Stimulated activated CD8-positive, alpha-beta memory T cell treated with anti-CD3 and anti-CD28 coated beads, Interleukin-15, amount 100 ng/mL, for 24 hours (primary cell): ENCODE results near the gene MAP3K20.
"Not testable (repeated sequence)": the region's sequence is repeated elsewhere in the genome, so short reads cannot be mapped to it uniquely, and the experiment has no call there.

Experiments
- DNase-seq: peaks from one replicate; pipeline ENCODE4 v3.0.0-alpha.2; 2020; ENCODE audit warnings: low read depth

The MAP3K20 gene

DNA sequence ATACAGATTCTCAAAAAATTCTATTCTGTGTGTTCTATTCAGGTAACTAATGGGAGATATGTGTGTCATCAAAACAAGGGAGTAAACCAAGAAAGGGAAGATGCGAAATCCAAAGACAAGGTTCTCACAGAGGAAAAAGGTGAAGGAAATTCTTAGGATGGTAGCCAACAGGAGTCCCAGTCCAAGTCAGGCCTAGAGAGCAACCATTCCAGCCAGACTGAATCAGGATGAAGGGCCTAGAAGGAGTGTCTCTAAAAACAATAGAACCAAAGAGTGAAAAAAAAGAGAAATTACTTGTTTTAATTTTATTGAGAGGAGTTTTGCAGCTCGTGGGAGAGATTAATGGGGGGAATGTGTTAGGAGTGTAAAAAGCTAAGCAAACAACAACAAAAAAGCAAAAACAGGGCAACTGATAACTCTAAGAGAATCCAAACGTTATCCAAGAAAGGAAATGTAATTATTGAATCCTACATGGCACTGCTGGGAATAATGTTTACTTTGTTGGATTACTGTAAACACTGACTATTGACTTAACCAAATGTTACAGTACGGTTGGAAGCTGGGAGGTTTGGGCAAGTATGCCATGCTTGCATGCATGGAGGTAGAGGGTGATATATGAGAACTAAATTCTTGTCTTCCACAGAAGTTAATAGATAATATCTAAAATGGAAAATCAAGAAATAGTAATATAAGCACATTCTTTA lies 12.3 kb downstream of the MAP3K20 start:
- no peak for DNase-seq

- DNase-seq, result no peak
These were observed 14.7 kb downstream of the MAP3K20 start for GRCh38 chr2:173090276-173090877.

GRCh38 chr2:173090973-173091660 lies 15.5 kb downstream of the MAP3K20 start:
- DNase-seq, result no peak

DNA sequence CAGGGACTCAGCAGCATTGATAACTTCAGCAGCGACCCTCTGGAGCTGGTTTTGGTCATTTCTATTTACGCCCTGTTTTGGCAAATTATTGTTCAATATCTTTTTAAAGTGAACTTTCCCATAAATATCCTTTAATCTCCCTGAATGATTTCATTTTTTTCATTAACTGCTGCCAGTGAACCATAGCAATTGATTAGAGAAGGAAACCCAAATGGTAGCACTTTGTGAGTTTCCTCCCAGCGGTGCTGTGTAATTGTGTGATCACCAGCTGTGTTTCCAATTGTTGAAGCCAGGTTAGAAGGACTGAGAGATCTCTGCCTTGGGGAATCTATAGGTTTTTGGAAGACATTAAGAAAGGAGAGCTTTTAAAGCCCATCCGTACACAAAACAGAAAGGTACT lies 16.3 kb downstream of the MAP3K20 start:
- DNase-seq, result no peak

DNA sequence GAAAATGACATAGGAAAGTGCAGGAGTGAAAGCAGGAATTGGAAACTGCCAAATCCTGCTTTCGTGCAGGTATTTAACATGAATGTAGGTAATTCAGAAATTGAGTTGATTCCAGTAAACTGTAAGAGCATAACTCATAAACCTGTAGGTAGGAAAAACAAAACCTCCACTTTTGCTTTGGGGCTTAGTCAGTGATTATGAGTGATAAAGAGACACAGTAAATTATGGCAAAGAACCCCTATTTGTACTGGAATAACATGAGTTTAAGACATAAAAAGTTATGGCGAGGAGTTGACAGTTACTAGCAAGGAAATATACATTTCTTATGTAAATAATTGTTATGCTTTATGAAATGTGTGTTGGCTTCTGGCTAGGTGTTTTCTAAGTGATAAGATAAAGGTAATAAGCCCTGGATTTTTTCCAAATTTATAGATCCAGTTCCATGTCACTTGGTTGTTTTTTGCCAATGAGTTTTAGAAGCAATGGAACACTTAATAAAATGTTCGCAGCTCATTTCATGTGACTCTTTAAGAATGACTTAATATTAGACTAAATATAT lies 17.3 kb downstream of the MAP3K20 start:
- no peak for DNase-seq

DNA sequence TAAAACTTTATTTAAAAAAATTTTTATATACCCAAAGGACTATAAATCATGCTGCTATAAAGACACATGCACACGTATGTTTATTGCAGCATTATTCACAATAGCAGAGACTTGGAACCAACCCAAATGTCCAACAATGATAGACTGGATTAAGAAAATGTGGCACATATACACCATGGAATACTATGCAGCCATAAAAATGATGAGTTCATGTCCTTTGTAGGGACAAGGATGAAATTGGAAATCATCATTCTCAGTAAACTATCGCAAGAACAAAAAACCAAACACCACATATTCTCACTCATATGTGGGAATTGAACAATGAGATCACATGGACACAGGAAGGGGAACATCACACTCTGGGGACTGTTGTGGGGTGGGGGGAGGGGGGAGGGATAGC lies 18.0 kb downstream of the MAP3K20 start:
- not testable (repeated sequence) for DNase-seq

GRCh38 chr2:173094731-173095130 lies 19.1 kb downstream of the MAP3K20 start:
- DNase-seq, result no peak

DNA sequence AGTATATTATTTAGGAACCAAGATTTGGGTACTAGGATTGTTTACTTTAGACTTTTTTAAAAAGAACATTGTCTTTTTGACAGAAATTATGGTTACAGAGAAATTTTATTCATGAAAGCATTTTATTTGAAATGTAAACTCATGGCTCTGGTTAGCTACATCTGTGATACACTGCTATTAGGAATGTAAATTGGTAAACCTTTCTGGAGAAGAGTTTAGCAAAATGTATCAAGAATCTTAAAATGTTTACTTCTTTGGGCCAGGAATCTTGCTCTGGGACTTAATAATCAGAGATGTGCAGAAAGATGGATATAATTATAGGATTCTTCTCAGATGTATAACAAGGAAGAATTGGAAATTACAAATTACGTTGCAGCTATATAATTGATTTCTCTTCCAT lies 19.7 kb downstream of the MAP3K20 start:
- DNase-seq, result no peak

DNA sequence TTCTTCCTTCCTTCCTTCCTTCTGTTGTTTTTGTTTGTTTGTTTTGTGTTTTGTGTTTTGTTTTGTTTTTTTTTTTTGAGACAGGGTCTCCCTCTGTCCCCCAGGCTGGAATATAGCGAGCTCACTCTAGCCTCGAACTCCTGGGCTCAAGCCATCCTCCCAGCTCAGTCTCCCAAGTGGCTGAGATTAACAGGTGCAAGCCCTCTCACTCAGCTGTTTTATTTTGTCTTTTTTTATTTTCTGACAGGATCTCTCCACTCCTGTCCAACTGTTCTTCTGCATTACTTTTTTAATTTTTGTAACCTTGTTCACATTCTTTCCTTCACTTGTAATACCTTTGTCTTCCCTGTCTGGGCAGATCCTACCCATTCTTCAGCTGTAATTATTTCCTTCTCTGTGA lies 23.6 kb downstream of the MAP3K20 start:
- DNase-seq, result no peak

- DNase-seq, result no peak
These were observed 24.2 kb downstream of the MAP3K20 start for GRCh38 chr2:173099804-173100203.

DNA sequence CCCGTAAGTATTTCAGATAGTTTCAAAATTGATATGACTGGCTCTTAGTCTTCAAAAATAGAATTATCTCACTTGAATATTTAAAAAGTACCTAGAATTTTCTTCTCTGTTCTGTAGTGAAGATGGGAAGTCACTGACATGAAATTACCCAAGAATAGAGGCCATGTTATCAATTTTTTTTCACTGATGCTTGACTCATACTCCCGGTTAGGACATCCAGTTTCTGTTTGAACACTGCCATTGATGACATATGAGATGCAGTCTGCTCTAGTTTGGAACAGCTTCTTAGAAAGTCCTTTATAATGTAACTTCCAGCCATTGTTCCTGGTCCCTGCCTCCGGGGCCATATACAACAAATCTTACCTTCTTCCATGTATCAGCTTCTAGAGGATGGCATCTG lies 26.0 kb downstream of the MAP3K20 start:
- no peak for DNase-seq

- DNase-seq, result no peak
These were observed 28.5 kb downstream of the MAP3K20 start for GRCh38 chr2:173104156-173104555.

GRCh38 chr2:173106959-173107628 lies 31.4 kb downstream of the MAP3K20 start:
- DNase-seq, result no peak

DNA sequence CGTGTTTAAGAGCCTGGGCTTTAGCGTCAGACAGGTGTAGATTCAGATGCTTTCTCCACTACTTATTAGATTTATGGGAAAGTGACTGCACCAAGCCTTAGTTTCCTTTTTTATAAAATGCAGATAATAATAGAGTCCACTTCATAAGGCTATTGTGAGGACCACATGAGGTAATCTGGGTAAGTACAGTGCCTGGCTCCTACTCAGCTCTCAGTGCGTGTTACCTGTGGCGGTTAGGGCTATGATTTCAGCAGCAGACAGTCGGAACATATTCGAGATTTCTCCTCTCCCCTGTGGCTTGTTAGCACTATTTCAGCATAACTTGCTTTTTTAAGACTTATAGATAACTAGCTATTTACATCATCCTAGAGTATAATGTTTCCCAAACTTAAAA lies 32.0 kb downstream of the MAP3K20 start:
- no peak for DNase-seq

GRCh38 chr2:173109253-173110188 lies 33.9 kb downstream of the MAP3K20 start:
- DNase-seq, result no peak

DNA sequence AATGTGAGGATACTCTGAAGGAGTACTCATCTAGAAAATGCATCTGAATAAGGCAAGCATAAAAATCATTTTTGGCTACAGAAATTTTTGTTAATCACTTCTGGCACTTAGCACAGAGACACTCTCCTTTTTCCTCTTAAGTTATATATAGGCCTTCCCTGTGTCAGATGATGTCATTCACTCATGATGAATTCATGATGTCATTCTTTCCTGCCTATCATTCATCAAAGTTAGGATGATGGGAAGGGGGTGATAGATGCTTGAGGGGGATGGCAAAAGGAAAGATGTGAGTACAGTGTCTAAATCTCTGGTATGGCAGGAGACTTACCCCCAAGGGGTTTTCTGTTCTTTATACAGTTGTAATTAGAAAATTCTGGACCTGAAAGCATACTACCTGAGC lies 42.0 kb downstream of the MAP3K20 start:
- DNase-seq, result no peak

DNA sequence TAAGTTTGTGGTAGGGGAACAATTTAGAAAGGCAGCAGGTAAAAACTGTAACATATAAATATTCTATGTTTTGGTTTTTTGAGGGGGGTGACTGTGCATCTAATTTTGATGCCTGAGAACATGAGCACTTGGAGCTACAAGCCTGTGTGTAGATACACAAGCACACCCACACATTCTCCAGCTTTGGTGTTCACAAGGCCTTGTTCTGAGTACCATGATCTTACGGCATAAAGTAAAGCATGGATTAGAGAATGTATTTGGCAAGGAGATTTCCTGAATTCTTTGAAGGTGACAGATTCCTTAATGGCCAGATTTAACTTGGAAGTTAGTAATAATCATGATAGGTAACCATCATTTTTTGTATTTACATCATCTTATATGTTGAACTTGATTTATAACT lies 42.7 kb downstream of the MAP3K20 start:
- DNase-seq, result no peak

DNA sequence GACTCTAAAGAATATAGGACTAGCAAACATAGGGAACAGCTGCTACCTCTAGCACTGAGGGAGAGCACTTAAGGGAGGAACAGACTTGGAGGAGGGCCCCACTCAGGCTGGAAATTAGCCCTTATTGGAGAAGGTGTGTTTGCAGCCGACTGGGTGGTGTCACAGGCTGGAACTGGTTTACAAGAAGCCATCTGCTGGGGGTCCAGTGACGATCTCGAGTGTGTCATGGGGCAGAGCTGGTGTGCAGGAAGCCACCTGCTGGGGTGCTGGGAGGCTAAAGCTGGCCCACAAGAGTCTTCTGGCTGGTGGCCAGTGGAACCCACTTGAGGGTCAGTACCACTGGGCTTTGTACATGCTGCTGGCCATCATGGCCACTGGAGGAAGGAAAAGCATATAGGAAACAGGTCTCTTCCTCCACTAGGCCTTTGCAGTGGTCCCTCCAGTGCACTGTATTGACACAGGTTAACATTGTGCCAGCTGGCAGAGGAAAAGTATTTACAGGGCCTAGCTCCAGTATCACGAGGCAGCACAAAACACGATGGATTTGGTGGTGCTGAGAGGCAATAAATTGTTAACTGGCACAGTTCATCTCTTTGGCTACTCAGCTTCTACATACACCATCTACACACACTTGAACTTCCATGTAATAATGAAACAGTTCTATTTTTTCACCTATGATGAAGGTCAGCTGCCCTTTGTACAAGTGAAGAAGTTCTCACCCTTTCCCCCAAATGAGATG lies 43.6 kb downstream of the MAP3K20 start:
- no peak for DNase-seq

DNA sequence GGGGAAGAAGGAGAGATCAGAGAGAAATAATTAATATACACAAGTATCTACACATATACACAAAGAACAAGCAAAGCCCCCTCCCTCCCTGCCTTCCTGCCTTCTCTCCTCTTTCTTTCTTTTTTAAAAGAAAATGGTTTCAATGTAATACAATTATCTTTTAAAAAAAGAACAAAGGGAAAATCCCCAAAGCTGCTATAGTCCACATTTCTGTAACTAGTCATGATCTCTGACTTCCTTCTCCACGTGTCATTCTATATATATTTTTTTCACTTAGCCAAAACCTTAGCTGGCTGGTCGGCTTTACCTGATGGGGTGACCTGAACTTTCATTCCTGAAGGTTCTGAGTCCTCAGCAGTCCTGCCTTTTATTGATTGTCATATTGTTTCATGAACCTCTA lies 44.3 kb downstream of the MAP3K20 start:
- no peak for DNase-seq

- no peak for DNase-seq
These were observed 47.3 kb downstream of the MAP3K20 start for GRCh38 chr2:173122936-173123335.

DNA sequence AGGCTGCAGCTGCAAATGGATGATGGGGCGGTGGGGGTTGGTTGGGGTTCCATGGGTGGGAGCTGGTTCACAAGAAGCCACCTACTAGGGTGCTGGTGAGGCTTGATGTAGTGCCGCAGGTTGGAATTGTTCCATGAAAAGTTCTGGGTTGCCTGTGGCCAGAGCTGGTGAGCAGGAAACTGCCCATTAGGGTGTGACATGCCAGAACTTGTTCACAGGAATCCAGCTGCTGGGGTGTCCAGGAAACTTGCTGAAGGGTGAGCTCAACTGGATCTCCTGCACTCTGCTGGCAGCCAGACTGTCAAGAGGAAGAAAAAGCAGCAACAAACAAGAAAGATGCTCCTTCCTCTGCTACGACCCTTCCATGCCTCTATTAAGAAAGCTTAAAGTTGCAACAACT lies 48.8 kb downstream of the MAP3K20 start:
- DNase-seq, result no peak
